HUES64 (cell line): ENCODE results near the gene TSACC.
A peak's percentile ranks its signal among the peaks of the same experiment; 100 is the strongest.
"Not testable (repeated sequence)": the region's sequence is repeated elsewhere in the genome, so short reads cannot be mapped to it uniquely, and the experiment has no call there.

Experiments
- H3K27ac ChIP-seq: 2 replicates; pipeline ENCODE4 v1.7.0; 2013; ENCODE audit warnings: low read depth, low read length, inconsistent platforms
- H3K27me3 ChIP-seq: 2 replicates; pipeline ENCODE4 v1.6.1; 2013; ENCODE audit warnings: mild to moderate bottlenecking, low read length; ENCODE audit not compliant: insufficient read depth
- H3K36me3 ChIP-seq: 2 replicates; pipeline ENCODE4 v1.6.1; 2013; ENCODE audit warnings: mild to moderate bottlenecking, low read length; ENCODE audit not compliant: insufficient read depth
- H3K4me1 ChIP-seq: 2 replicates; pipeline ENCODE4 v1.6.1; 2013; ENCODE audit warnings: mild to moderate bottlenecking, low read length, moderate library complexity; ENCODE audit not compliant: insufficient read depth
- H3K4me3 ChIP-seq: 2 replicates; pipeline ENCODE4 v1.5.1; 2013; ENCODE audit warnings: mild to moderate bottlenecking, low read length, moderate library complexity
- H3K9ac ChIP-seq: 2 replicates; pipeline ENCODE4 v1.6.1; 2013; ENCODE audit warnings: mild to moderate bottlenecking, low read depth, low read length
- H3K9me3 ChIP-seq: 2 replicates; pipeline ENCODE4 v1.6.1; 2013; ENCODE audit warnings: low read depth, low read length; ENCODE audit not compliant: insufficient read depth
- whole genome bisulfite sequencing: fragments of 150-250, 120-280 bp; methylation state at CpG from one replicate; pipeline ENCODE4 v1.1.7; 2013; ENCODE audit warnings: missing lambda C conversion rate; 5-methylcytosine and 5-hydroxymethylcytosine counted together

TSACC gene

GRCh38 chr1:156366378-156367166 lies 28.2 kb downstream of the TSACC start:
- no peaks in the 10 kb centered on the region for H3K36me3 ChIP-seq
- 80% methylated on average over 5 of the region's 5 CpGs for WGBS
- peaks cover 26% of the 10 kb centered on the region for H3K27me3 ChIP-seq
- no peak overlapping the region for H3K27ac ChIP-seq
- H3K9ac ChIP-seq, result no peak overlapping the region
- no peaks in the 10 kb centered on the region for H3K9me3 ChIP-seq
- no peak overlapping the region for H3K4me3 ChIP-seq
- peaks cover 6% of the 10 kb centered on the region; the same call in 1 of the 2 replicates for H3K4me1 ChIP-seq

- WGBS, result 68% methylated on average over 9 of the region's 9 CpGs
- H3K4me1 ChIP-seq, result peaks cover 6% of the 10 kb centered on the region; the same call in 1 of the 2 replicates
- no peak overlapping the region for H3K4me3 ChIP-seq
- no peaks in the 10 kb centered on the region for H3K36me3 ChIP-seq
- H3K27ac ChIP-seq, result no peak overlapping the region
- H3K9ac ChIP-seq, result no peak overlapping the region
- H3K9me3 ChIP-seq, result no peaks in the 10 kb centered on the region
- peaks cover 26% of the 10 kb centered on the region for H3K27me3 ChIP-seq
Observed at GRCh38 chr1:156367383-156368156, 29.2 kb downstream of the TSACC start.

GRCh38 chr1:156368157-156368658 lies 29.9 kb downstream of the TSACC start:
- Histone ChIP-seq H3K27me3 (peaks cover 26% of the 10 kb centered on the region), H3K36me3 (no peaks in the 10 kb centered on the region), H3K9me3 (no peaks in the 10 kb centered on the region), H3K4me3 (no peak overlapping the region), H3K4me1 (peaks cover 6% of the 10 kb centered on the region; the same call in 1 of the 2 replicates), H3K27ac (no peak overlapping the region), H3K9ac (no peak overlapping the region)
- 88% methylated on average over 7 of the region's 7 CpGs for WGBS

GRCh38 chr1:156368889-156369684 lies 30.8 kb downstream of the TSACC start, which contains the start of gene RHBG:
Gene RHBG (plus strand): TSS chr1:156369211. CDS start chr1:156369250, 39 bp downstream.
- H3K27me3 ChIP-seq, result peaks cover 30% of the 10 kb centered on the region
- no peaks in the 10 kb centered on the region for H3K36me3 ChIP-seq
- peak within 1 kb of the TSS; percentile 66 for H3K9ac ChIP-seq
- H3K27ac ChIP-seq, result no peak within 1 kb of the TSS
- H3K4me3 ChIP-seq, result peak within 1 kb of the TSS; percentile 60
- WGBS, result 17% methylated on average over 48 of the region's 48 CpGs
- no peaks in the 10 kb centered on the region for H3K9me3 ChIP-seq
- H3K4me1 ChIP-seq, result peaks cover 6% of the 10 kb centered on the region; the same call in 1 of the 2 replicates

GRCh38 chr1:156369685-156370286 lies 31.5 kb downstream of the TSACC start:
- Histone ChIP-seq H3K9ac (peak overlapping the region; percentile 66), H3K4me3 (peak overlapping the region; percentile 60), H3K27me3 (peaks cover 30% of the 10 kb centered on the region)
- H3K9me3 ChIP-seq, H3K36me3 ChIP-seq, H3K4me1 ChIP-seq, H3K27ac ChIP-seq: not testable (repeated sequence)
- WGBS, result 90% methylated on average over 9 of the region's 10 CpGs

- Histone ChIP-seq H3K4me3 (no peak overlapping the region), H3K27me3 (peaks cover 30% of the 10 kb centered on the region), H3K9ac (no peak overlapping the region), H3K4me1 (peaks cover 3% of the 10 kb centered on the region; the same call in 1 of the 2 replicates), H3K36me3 (no peaks in the 10 kb centered on the region), H3K9me3 (no peaks in the 10 kb centered on the region), H3K27ac (no peak overlapping the region)
- WGBS, result 73% methylated on average over 7 of the region's 7 CpGs
Observed at GRCh38 chr1:156371553-156372264, 33.4 kb downstream of the TSACC start.

GRCh38 chr1:156372265-156372586 lies 33.9 kb downstream of the TSACC start:
- Histone ChIP-seq H3K9me3 (no peaks in the 10 kb centered on the region), H3K4me3 (no peak overlapping the region), H3K27ac (no peak overlapping the region), H3K9ac (no peak overlapping the region), H3K4me1 (peaks cover 3% of the 10 kb centered on the region; the same call in 1 of the 2 replicates), H3K27me3 (peaks cover 30% of the 10 kb centered on the region), H3K36me3 (no peaks in the 10 kb centered on the region)

- 85% methylated on average over 4 of the region's 4 CpGs for WGBS
- Histone ChIP-seq H3K27ac (no peak overlapping the region), H3K9me3 (no peaks in the 10 kb centered on the region), H3K36me3 (no peaks in the 10 kb centered on the region), H3K9ac (no peak overlapping the region), H3K4me1 (peaks cover 3% of the 10 kb centered on the region; the same call in 1 of the 2 replicates), H3K27me3 (peaks cover 30% of the 10 kb centered on the region), H3K4me3 (no peak overlapping the region)
Observed at GRCh38 chr1:156372876-156373275, 34.5 kb downstream of the TSACC start.

- peaks cover 23% of the 10 kb centered on the region for H3K27me3 ChIP-seq
- H3K9ac ChIP-seq, result no peak overlapping the region
- no peak overlapping the region for H3K4me3 ChIP-seq
- peaks cover 3% of the 10 kb centered on the region; the same call in 1 of the 2 replicates for H3K4me1 ChIP-seq
- H3K27ac ChIP-seq, result no peak overlapping the region
- H3K9me3 ChIP-seq, result no peaks in the 10 kb centered on the region
- H3K36me3 ChIP-seq, result no peaks in the 10 kb centered on the region
Observed at GRCh38 chr1:156373546-156373945, 35.2 kb downstream of the TSACC start.

- no peaks in the 10 kb centered on the region for H3K36me3 ChIP-seq
- H3K9me3 ChIP-seq, result no peaks in the 10 kb centered on the region
- H3K9ac ChIP-seq, result no peak overlapping the region
- no peaks in the 10 kb centered on the region for H3K4me1 ChIP-seq
- 92% methylated on average over 2 of the region's 2 CpGs for WGBS
- H3K27ac ChIP-seq, result no peak overlapping the region
- peaks cover 5% of the 10 kb centered on the region; the same call in 1 of the 2 replicates for H3K27me3 ChIP-seq
- H3K4me3 ChIP-seq, result no peak overlapping the region
Observed at GRCh38 chr1:156376146-156376545, 37.8 kb downstream of the TSACC start.
